Measurements from ENCODE around the gene ABRACL.

DNA sequence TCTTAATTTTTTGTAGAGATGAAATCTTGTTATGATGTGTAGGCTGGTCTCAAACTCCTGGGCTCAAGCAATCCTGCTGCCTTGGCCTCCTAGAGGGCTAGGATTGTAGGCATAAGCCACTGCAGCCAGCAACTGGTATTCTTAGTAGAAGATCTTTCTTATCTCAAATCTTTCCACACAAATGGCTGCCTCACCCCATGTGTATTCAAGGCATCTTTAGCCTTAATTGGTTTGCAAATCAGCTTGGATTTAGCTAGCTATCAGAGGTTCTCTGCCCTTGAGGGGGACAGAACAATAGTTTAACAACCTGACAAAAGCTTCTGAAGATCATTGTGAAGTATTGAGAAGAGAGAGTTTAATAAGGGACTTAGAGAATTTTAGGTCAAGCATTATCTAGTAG is 17.9 kb upstream of the ABRACL start:
- no peak for TF ChIP-seq CTCF (IDR thresholded peaks at IDR 0.05)
- TF ChIP-seq SIN3A (IDR thresholded peaks at IDR 0.05; ENCODE audit: borderline replicate concordance, insufficient read depth, low read depth, low read length), result no peak

Measured in Panc1 (cell line).